Hepatocyte (in vitro differentiated cells): Measurements from ENCODE around the gene ELOA. TPM values are rescaled to one million over a fixed set of nuclear protein-coding genes. Genes with fewer than 3 reads are reported as not detected.

ENCODE experiments used
- DNase-seq: peaks from one replicate; pipeline ENCODE4 v3.0.0-alpha.2; 2016; ENCODE audit warnings: low spot score
- H2AFZ ChIP-seq: fragments of 200-600 bp; sonication (generic); 2 replicates; pipeline ENCODE4 v1.6.0; 2016; ENCODE audit warnings: antibody characterized with exemption, mild to moderate bottlenecking
- H3K27ac ChIP-seq: fragments of 200-600 bp; sonication (generic); 2 replicates; pipeline ENCODE4 v1.5.1; 2016; ENCODE audit warnings: mild to moderate bottlenecking
- H3K27me3 ChIP-seq: fragments of 200-600 bp; sonication (generic); 2 replicates; pipeline ENCODE4 v1.6.1; 2016
- H3K36me3 ChIP-seq: fragments of 200-600 bp; sonication (generic); replicated peaks from 2 replicates; pipeline ENCODE4 v1.5.1; 2016; ENCODE audit warnings: low read depth; ENCODE audit not compliant: insufficient read depth
- H3K4me1 ChIP-seq: fragments of 200-600 bp; sonication (generic); 2 replicates; pipeline ENCODE4 v1.5.1; 2016; ENCODE audit warnings: mild to moderate bottlenecking, moderate library complexity; ENCODE audit not compliant: insufficient read depth
- H3K4me2 ChIP-seq: fragments of 200-600 bp; sonication (generic); 2 replicates; pipeline ENCODE4 v1.6.0; 2016
- H3K4me3 ChIP-seq: fragments of 200-600 bp; sonication (generic); 2 replicates; pipeline ENCODE4 v1.5.1; 2016; ENCODE audit warnings: mild to moderate bottlenecking
- H3K79me2 ChIP-seq: fragments of 200-600 bp; sonication (generic); 2 replicates; pipeline ENCODE4 v1.6.0; 2017; ENCODE audit warnings: mild to moderate bottlenecking
- H3K9me2 ChIP-seq: fragments of 200-600 bp; sonication (generic); replicated peaks from 2 replicates; pipeline ENCODE4 v1.6.0; 2017; ENCODE audit warnings: mild to moderate bottlenecking; ENCODE audit not compliant: insufficient read depth
- H3K9me3 ChIP-seq: fragments of 200-600 bp; sonication (generic); 2 replicates; pipeline ENCODE4 v1.5.1; 2016; ENCODE audit warnings: low read depth, mild to moderate bottlenecking
- H4K20me1 ChIP-seq: fragments of 200-600 bp; sonication (generic); 2 replicates; pipeline ENCODE4 v1.6.0; 2016; ENCODE audit warnings: mild to moderate bottlenecking; ENCODE audit not compliant: insufficient read depth, poor library complexity, severe bottlenecking
- CTCF ChIP-seq: fragments of 200-600 bp; sonication (generic); IDR thresholded peaks from 2 replicates; pipeline ENCODE4 v1.5.1; 2016; ENCODE audit warnings: antibody characterized with exemption, mild to moderate bottlenecking; ENCODE audit not compliant: poor library complexity
- EZH2 ChIP-seq: fragments of 200-600 bp; sonication (generic); IDR thresholded peaks from 2 replicates; pipeline ENCODE4 v1.6.1; 2016; ENCODE audit warnings: antibody characterized with exemption, mild to moderate bottlenecking, borderline replicate concordance
- EZH2phosphoT487 ChIP-seq: fragments of 200-600 bp; sonication (generic); IDR thresholded peaks from one replicate; pipeline ENCODE4 v1.6.1; 2018; ENCODE audit warnings: antibody characterized with exemption, mild to moderate bottlenecking, low read depth, moderate library complexity; ENCODE audit not compliant: unreplicated experiment, severe bottlenecking
- WGBS: methylation state at CpG from one replicate; pipeline ENCODE4 v1.1.6; 2016; ENCODE audit warnings: low lambda C conversion rate; ENCODE audit errors: missing lambda C conversion rate; 5-methylcytosine and 5-hydroxymethylcytosine counted together
- polyA plus RNA-seq: library from polyadenylated mRNA; unstranded; fragments of >200 nt; fragmentation: Nextera tagmentation; extraction: Ambion mirVana; gene quantifications from 2 replicates; pipeline ENCODE4 v1.2.1, GENCODE V29; 2016
- total RNA-seq: library from RNA; depleted of rRNA; stranded (reverse); fragments of >200 nt; gene quantifications from 2 replicates; pipeline ENCODE4 v1.2.3, GENCODE V29; 2014

Gene ELOA
- total and polyA plus RNA-seq, 2 experiments from 2014 or later, result 25.6 to 26.0 TPM

- no peak overlapping the region for H3K4me3 ChIP-seq
- H4K20me1 ChIP-seq, result no peaks in the 10 kb centered on the region
- H3K4me1 ChIP-seq, result peaks cover 5% of the 10 kb centered on the region
- H3K79me2 ChIP-seq, result peaks cover 34% of the 10 kb centered on the region
- H3K27me3 ChIP-seq, result no peaks in the 10 kb centered on the region
- no peak for DNase-seq
- no peaks in the 10 kb centered on the region for H3K9me2 ChIP-seq
- H3K9me3 ChIP-seq, result no peaks in the 10 kb centered on the region
- no peak overlapping the region for H3K4me2 ChIP-seq
- 99% methylated on average over 3 of the region's 3 CpGs for WGBS
- H3K27ac ChIP-seq, result no peak overlapping the region
- TF ChIP-seq EZH2phosphoT487 (no peak), CTCF (no peak), EZH2 (no peak)
- H2AFZ ChIP-seq, result no peak overlapping the region
- no peaks in the 10 kb centered on the region for H3K36me3 ChIP-seq
These were observed 44.4 kb downstream of the ELOA start for GRCh38 chr1:23787701-23788100.

GRCh38 chr1:23788695-23789094 is 45.4 kb downstream of the ELOA start:
- no peaks in the 10 kb centered on the region for H3K36me3 ChIP-seq

GRCh38 chr1:23790696-23791515 is 47.6 kb downstream of the ELOA start, which contains the start of gene LYPLA2:
TSS of gene LYPLA2 (plus strand) at chr1:23791145. CDS start at chr1:23792683, 1,538 bp downstream.
- under 1% methylated on average over 34 of the region's 47 CpGs for WGBS
- H3K4me1 ChIP-seq, result peaks cover 11% of the 10 kb centered on the region
- peak within 1 kb of the TSS; percentile 61 for H2AFZ ChIP-seq

More at GRCh38 chr1:23788695-23789094, 45.4 kb downstream of the ELOA start:
- WGBS, result 96% methylated on average over 3 of the region's 3 CpGs
- Histone ChIP-seq H3K27me3 (no peaks in the 10 kb centered on the region), H2AFZ (no peak overlapping the region), H3K79me2 (peaks cover 34% of the 10 kb centered on the region), H3K4me1 (peaks cover 10% of the 10 kb centered on the region), H3K9me2 (no peaks in the 10 kb centered on the region), H3K9me3 (no peaks in the 10 kb centered on the region), H3K27ac (no peak overlapping the region), H3K4me2 (no peak overlapping the region), H4K20me1 (no peaks in the 10 kb centered on the region), H3K4me3 (no peak overlapping the region)
- DNase-seq, result no peak
- no peak for TF ChIP-seq EZH2phosphoT487
- TF ChIP-seq CTCF, result no peak
- TF ChIP-seq EZH2, result no peak

More at GRCh38 chr1:23790696-23791515, 47.6 kb downstream of the ELOA start, which contains the start of gene LYPLA2:
- H3K27ac ChIP-seq, result peak within 1 kb of the TSS; percentile 72
- no peaks in the 10 kb centered on the region for H3K36me3 ChIP-seq
- no peaks in the 10 kb centered on the region for H3K27me3 ChIP-seq
- DNase-seq, result peak; percentile 96
- no peaks in the 10 kb centered on the region for H3K9me3 ChIP-seq
- H3K9me2 ChIP-seq, result no peaks in the 10 kb centered on the region
- no peak for TF ChIP-seq EZH2
- no peak for TF ChIP-seq EZH2phosphoT487
- no peak for TF ChIP-seq CTCF
- peaks cover 27% of the 10 kb centered on the region for H3K79me2 ChIP-seq
- H4K20me1 ChIP-seq, result no peaks in the 10 kb centered on the region
- peak within 1 kb of the TSS; percentile 82 for H3K4me2 ChIP-seq
- H3K4me3 ChIP-seq, result peak within 1 kb of the TSS; percentile 61
